Loucy (cell line): Measurements from ENCODE around the gene BMPER.

ENCODE experiments used
- H2AFZ ChIP-seq: fragments of 200-600 bp; sonication (generic); 2 replicates; pipeline ENCODE4 v1.6.0; 2016; ENCODE audit warnings: antibody characterized with exemption, mild to moderate bottlenecking, low read length, moderate library complexity
- H3F3A ChIP-seq: fragments of 200-600 bp; 2 replicates; pipeline ENCODE4 v1.6.0; 2016; ENCODE audit warnings: antibody characterized with exemption, low read depth, mild to moderate bottlenecking
- H3K27me3 ChIP-seq: fragments of 200-600 bp; sonication (generic); 2 replicates; pipeline ENCODE4 v1.6.1; 2014; ENCODE audit warnings: low read length, mild to moderate bottlenecking; ENCODE audit not compliant: insufficient read depth, poor library complexity, severe bottlenecking
- H3K36me3 ChIP-seq: fragments of 200-600 bp; sonication (generic); 2 replicates; pipeline ENCODE4 v1.6.1; 2016; ENCODE audit warnings: low read length; ENCODE audit not compliant: insufficient read depth
- H3K4me1 ChIP-seq: fragments of 200-600 bp; sonication (generic); 2 replicates; pipeline ENCODE4 v1.5.1; 2014; ENCODE audit warnings: low read length, mild to moderate bottlenecking; ENCODE audit not compliant: insufficient read depth, poor library complexity, severe bottlenecking
- H3K4me2 ChIP-seq: fragments of 200-600 bp; sonication (generic); 2 replicates; pipeline ENCODE4 v1.6.0; 2014; ENCODE audit warnings: antibody characterized with exemption, low read length, low read depth, mild to moderate bottlenecking; ENCODE audit not compliant: poor library complexity, severe bottlenecking
- H3K4me3 ChIP-seq: fragments of 200-600 bp; sonication (generic); 2 replicates; pipeline ENCODE4 v1.5.1; 2014; ENCODE audit warnings: low read length, mild to moderate bottlenecking, mixed read lengths; ENCODE audit not compliant: poor library complexity, severe bottlenecking
- H3K79me2 ChIP-seq: fragments of 200-600 bp; sonication (generic); 2 replicates; pipeline ENCODE4 v1.6.1; 2014; ENCODE audit warnings: low read length; ENCODE audit not compliant: insufficient read depth
- H3K9ac ChIP-seq: fragments of 200-600 bp; sonication (generic); 2 replicates; pipeline ENCODE4 v1.6.0; 2014; ENCODE audit warnings: mild to moderate bottlenecking, low read depth, low read length, moderate library complexity; ENCODE audit not compliant: poor library complexity, severe bottlenecking
- H3K9me2 ChIP-seq: fragments of 200-600 bp; sonication (generic); replicated peaks from 2 replicates; pipeline ENCODE4 v1.6.1; 2016; ENCODE audit warnings: low read depth, low read length, mixed read lengths
- H3K9me3 ChIP-seq: fragments of 200-600 bp; sonication (generic); 2 replicates; pipeline ENCODE4 v1.6.1; 2014; ENCODE audit warnings: mild to moderate bottlenecking, antibody characterized with exemption, low read length, low read depth; ENCODE audit not compliant: insufficient read depth
- H4K20me1 ChIP-seq: fragments of 200-600 bp; sonication (generic); 2 replicates; pipeline ENCODE4 v1.6.0; 2014; ENCODE audit warnings: antibody characterized with exemption, low read length, mild to moderate bottlenecking; ENCODE audit not compliant: insufficient read depth, poor library complexity, severe bottlenecking
- EZH2phosphoT487 ChIP-seq: fragments of 200-600 bp; IDR thresholded peaks from 2 replicates; pipeline ENCODE4 v1.6.1; 2018; ENCODE audit warnings: antibody characterized with exemption, mild to moderate bottlenecking, moderate library complexity, borderline replicate concordance
- TF ChIP-seq, protein P1 (sequence below): fragments of 200-600 bp; sonication (generic); conservative IDR thresholded peaks from 2 replicates; pipeline ENCODE4 v1.5.1; 2014; ENCODE audit warnings: mild to moderate bottlenecking, antibody characterized with exemption, low read length

Gene BMPER

DNA sequence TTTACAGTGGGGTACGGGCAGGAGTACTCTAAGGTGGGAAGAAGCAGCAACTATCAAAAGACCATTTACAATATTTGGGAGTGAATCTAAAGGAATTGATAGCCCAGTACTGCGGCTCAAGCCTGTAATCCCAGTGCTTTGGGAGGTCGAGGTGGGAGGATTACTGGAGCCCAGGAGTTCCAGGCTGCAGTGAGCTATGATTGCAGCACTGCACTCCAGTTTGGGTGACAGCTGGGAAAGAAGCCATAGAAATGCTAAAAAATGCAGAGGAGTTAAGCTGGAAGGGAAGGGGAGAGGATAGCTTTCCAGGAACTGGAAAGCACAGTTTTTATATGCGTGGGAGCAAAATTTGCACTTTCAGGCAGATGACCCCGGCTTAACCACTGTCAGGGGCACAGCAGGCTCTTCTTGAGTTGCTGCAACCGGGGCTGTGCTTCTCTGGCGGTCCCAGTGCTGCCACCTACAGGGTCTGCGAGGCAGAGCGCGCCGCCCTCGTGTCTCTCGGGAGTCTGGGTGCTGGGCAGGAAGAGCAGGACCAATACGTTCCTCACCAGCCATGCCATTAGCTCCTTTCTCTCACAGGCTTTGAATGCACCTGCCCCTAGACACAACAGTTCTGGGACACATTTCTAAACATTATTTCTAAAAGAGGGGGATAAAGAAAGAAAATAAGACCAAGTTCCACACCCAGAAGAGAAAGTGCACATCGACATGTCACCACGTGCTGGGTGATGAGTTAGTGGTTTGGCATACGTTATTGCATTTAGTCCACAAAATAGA, 10.1 kb upstream of the BMPER start:
- no peak overlapping the region for H3K9ac ChIP-seq
- H3K4me3 ChIP-seq = peak overlapping the region; percentile 33
- H4K20me1 ChIP-seq = no peaks in the 10 kb centered on the region
- peak overlapping the region; percentile 90 for H2AFZ ChIP-seq
- no peaks in the 10 kb centered on the region for H3K9me2 ChIP-seq
- H3K4me2 ChIP-seq = peak overlapping the region; percentile 50
- TF ChIP-seq EZH2phosphoT487 = no peak
- TF ChIP-seq, protein P1, sequence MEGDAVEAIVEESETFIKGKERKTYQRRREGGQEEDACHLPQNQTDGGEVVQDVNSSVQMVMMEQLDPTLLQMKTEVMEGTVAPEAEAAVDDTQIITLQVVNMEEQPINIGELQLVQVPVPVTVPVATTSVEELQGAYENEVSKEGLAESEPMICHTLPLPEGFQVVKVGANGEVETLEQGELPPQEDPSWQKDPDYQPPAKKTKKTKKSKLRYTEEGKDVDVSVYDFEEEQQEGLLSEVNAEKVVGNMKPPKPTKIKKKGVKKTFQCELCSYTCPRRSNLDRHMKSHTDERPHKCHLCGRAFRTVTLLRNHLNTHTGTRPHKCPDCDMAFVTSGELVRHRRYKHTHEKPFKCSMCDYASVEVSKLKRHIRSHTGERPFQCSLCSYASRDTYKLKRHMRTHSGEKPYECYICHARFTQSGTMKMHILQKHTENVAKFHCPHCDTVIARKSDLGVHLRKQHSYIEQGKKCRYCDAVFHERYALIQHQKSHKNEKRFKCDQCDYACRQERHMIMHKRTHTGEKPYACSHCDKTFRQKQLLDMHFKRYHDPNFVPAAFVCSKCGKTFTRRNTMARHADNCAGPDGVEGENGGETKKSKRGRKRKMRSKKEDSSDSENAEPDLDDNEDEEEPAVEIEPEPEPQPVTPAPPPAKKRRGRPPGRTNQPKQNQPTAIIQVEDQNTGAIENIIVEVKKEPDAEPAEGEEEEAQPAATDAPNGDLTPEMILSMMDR = peak; percentile 89
- H3K79me2 ChIP-seq = no peaks in the 10 kb centered on the region
- no peaks in the 10 kb centered on the region for H3K27me3 ChIP-seq
- H3K4me1 ChIP-seq = no peaks in the 10 kb centered on the region
- no peaks in the 10 kb centered on the region for H3F3A ChIP-seq
- H3K36me3 ChIP-seq = no peaks in the 10 kb centered on the region
- no peaks in the 10 kb centered on the region for H3K9me3 ChIP-seq

- TF ChIP-seq, protein P1 = no peak
- TF ChIP-seq EZH2phosphoT487 = no peak
- H3K4me1 ChIP-seq = no peaks in the 10 kb centered on the region
These were observed 4.8 kb upstream of the BMPER start for GRCh38 chr7:33900501-33900900.

DNA sequence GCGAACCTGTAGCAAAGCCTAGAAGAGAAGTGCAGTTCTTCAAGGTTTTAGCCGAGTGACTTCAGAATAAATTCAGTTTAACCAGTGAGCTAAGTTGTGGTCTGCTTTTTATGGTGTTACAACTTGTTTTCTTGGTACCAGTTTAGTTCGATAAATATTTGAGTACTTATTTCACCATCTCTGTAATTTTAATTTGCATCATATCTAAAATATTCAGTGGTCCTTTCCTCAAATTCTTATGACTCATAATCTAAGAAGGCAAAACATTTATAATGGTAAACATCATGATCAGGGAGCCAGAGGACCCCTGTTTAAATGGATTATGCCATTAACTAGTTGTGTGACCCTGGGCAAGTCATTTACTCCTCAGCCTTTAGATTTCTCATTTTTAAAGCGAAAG, 4.1 kb upstream of the BMPER start:
- Histone ChIP-seq H3K4me3 (no peak overlapping the region), H2AFZ (no peak overlapping the region), H4K20me1 (no peaks in the 10 kb centered on the region), H3F3A (no peaks in the 10 kb centered on the region), H3K79me2 (no peaks in the 10 kb centered on the region), H3K9me3 (no peaks in the 10 kb centered on the region), H3K4me2 (no peak overlapping the region), H3K36me3 (no peaks in the 10 kb centered on the region), H3K27me3 (no peaks in the 10 kb centered on the region), H3K4me1 (no peaks in the 10 kb centered on the region), H3K9me2 (no peaks in the 10 kb centered on the region), H3K9ac (no peak overlapping the region)
- no peak for TF ChIP-seq EZH2phosphoT487
- TF ChIP-seq, protein P1 = no peak

More at GRCh38 chr7:33900501-33900900, 4.8 kb upstream of the BMPER start:
- H4K20me1 ChIP-seq = no peaks in the 10 kb centered on the region
- no peak overlapping the region for H3K9ac ChIP-seq
- no peaks in the 10 kb centered on the region for H3K9me3 ChIP-seq
- H3K4me3 ChIP-seq = no peak overlapping the region
- no peaks in the 10 kb centered on the region for H3K27me3 ChIP-seq
- no peak overlapping the region for H3K4me2 ChIP-seq
- H3K79me2 ChIP-seq = no peaks in the 10 kb centered on the region
- no peaks in the 10 kb centered on the region for H3K9me2 ChIP-seq
- no peaks in the 10 kb centered on the region for H3K36me3 ChIP-seq
- no peak overlapping the region for H2AFZ ChIP-seq
- no peaks in the 10 kb centered on the region for H3F3A ChIP-seq
